A673 (cell line): ENCODE data around the gene ZNF445.

Experiments
- CTCF ChIP-seq: fragments of 300-800, 200-600 bp; sonication (generic); conservative IDR thresholded peaks from 2 replicates; pipeline ENCODE4 v1.5.1; 2017; ENCODE audit warnings: low read depth, mild to moderate bottlenecking, antibody characterized with exemption, low read length, moderate library complexity, mixed read lengths
- EZH2 ChIP-seq: fragments of 200-600 bp; sonication (generic); IDR thresholded peaks from 2 replicates; pipeline ENCODE4 v1.6.1; 2017; ENCODE audit warnings: borderline replicate concordance, low read depth, mild to moderate bottlenecking, mixed read lengths, antibody characterized with exemption, low read length; ENCODE audit not compliant: poor library complexity, severe bottlenecking

GRCh38 chr3:44419923-44420650 is 57.4 kb downstream of the ZNF445 start:
- TF ChIP-seq CTCF (no peak), EZH2 (no peak)
